Measurements from ENCODE around the gene PLA2G12A.

DNA sequence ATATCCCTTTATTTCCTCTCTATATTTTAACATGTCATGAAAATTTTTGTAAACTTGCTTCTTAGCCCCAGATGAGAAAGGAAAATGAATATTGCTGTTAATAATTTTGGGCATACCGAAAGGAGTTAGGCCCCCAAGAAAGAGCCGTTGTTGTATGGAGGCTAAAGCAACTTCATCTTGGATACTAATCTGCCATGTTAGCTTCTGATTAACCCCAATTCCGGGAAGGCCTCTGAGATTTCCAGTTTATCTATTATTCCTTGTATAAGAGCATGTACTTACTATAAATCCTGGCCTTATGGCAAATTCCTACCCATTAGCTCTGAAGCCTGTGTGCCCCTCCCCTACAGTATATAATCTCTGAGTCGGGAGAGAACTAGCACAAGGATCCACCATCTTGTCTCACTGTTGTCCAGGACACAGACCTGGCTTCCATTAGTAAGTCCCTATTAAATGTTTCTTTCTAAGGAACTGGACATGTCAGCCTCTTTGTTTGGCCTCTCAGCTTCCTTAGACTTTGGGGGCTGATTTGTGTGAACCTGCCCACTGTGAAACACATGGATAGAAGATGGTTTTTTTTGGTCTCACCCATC lies 20.9 kb upstream of the PLA2G12A start:
- TF ChIP-seq HDAC2 (IDR thresholded peaks at IDR 0.05) (no peak), BRCA1 (IDR thresholded peaks at IDR 0.05; ENCODE audit: low read depth, low read length) (no peak), NR2C1 (IDR thresholded peaks at IDR 0.05) (no peak), NBN (IDR thresholded peaks at IDR 0.05) (no peak), ZNF274 (IDR thresholded peaks at IDR 0.05; ENCODE audit: insufficient read depth, insufficient read length) (no peak), NFYA (IDR thresholded peaks at IDR 0.05; ENCODE audit: borderline replicate concordance, low read depth, low read length) (no peak), ZZZ3 (IDR thresholded peaks at IDR 0.05; ENCODE audit: control insufficient read depth, insufficient read length, low read depth) (no peak), TAF1 (IDR thresholded peaks at IDR 0.05; ENCODE audit: borderline replicate concordance, low read depth, low read length) (no peak), CREB1 (IDR thresholded peaks at IDR 0.05; ENCODE audit: low read depth) (no peak), ESRRA (IDR thresholded peaks at IDR 0.05; ENCODE audit: low read length) (no peak), SUPT20H (IDR thresholded peaks at IDR 0.05; ENCODE audit: borderline replicate concordance, control insufficient read depth, low read depth, low read length) (no peak)
- TF ChIP-seq, protein P1, sequence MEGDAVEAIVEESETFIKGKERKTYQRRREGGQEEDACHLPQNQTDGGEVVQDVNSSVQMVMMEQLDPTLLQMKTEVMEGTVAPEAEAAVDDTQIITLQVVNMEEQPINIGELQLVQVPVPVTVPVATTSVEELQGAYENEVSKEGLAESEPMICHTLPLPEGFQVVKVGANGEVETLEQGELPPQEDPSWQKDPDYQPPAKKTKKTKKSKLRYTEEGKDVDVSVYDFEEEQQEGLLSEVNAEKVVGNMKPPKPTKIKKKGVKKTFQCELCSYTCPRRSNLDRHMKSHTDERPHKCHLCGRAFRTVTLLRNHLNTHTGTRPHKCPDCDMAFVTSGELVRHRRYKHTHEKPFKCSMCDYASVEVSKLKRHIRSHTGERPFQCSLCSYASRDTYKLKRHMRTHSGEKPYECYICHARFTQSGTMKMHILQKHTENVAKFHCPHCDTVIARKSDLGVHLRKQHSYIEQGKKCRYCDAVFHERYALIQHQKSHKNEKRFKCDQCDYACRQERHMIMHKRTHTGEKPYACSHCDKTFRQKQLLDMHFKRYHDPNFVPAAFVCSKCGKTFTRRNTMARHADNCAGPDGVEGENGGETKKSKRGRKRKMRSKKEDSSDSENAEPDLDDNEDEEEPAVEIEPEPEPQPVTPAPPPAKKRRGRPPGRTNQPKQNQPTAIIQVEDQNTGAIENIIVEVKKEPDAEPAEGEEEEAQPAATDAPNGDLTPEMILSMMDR (IDR thresholded peaks at IDR 0.05 in 2 of 3, conservative IDR thresholded peaks at IDR 0.05 in 1 of 3; ENCODE audit: control insufficient read depth in 2 of 3, extremely low read depth in 1 of 3, insufficient read depth in 1 of 3, low read depth in 3 of 3, low read length in 3 of 3): no peak
- TF ChIP-seq, protein P2, sequence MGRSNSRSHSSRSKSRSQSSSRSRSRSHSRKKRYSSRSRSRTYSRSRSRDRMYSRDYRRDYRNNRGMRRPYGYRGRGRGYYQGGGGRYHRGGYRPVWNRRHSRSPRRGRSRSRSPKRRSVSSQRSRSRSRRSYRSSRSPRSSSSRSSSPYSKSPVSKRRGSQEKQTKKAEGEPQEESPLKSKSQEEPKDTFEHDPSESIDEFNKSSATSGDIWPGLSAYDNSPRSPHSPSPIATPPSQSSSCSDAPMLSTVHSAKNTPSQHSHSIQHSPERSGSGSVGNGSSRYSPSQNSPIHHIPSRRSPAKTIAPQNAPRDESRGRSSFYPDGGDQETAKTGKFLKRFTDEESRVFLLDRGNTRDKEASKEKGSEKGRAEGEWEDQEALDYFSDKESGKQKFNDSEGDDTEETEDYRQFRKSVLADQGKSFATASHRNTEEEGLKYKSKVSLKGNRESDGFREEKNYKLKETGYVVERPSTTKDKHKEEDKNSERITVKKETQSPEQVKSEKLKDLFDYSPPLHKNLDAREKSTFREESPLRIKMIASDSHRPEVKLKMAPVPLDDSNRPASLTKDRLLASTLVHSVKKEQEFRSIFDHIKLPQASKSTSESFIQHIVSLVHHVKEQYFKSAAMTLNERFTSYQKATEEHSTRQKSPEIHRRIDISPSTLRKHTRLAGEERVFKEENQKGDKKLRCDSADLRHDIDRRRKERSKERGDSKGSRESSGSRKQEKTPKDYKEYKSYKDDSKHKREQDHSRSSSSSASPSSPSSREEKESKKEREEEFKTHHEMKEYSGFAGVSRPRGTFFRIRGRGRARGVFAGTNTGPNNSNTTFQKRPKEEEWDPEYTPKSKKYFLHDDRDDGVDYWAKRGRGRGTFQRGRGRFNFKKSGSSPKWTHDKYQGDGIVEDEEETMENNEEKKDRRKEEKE (IDR thresholded peaks at IDR 0.05): no peak
